GM12878 (cell line): ENCODE results near the gene HOXB1.

Experiments
- BCL11A ChIP-seq: IDR thresholded peaks from 2 replicates; pipeline ENCODE4 v1.6.1; 2011; ENCODE audit warnings: low read depth, low read length
- POLR2A ChIP-seq: IDR thresholded peaks from 2 replicates; pipeline ENCODE4 v1.6.1; 2011; ENCODE audit warnings: low read depth, mild to moderate bottlenecking, low read length
- POLR2AphosphoS5 ChIP-seq: IDR thresholded peaks from 2 replicates; pipeline ENCODE4 v1.6.1; 2011; ENCODE audit warnings: mild to moderate bottlenecking, low read length, inconsistent platforms
- TF ChIP-seq, protein P1 (sequence below): IDR thresholded peaks from 2 replicates; pipeline ENCODE4 v1.6.1; 2012; ENCODE audit warnings: improper control_type of control experiment, low read depth, low read length; ENCODE audit not compliant: insufficient replicate concordance

DNA sequence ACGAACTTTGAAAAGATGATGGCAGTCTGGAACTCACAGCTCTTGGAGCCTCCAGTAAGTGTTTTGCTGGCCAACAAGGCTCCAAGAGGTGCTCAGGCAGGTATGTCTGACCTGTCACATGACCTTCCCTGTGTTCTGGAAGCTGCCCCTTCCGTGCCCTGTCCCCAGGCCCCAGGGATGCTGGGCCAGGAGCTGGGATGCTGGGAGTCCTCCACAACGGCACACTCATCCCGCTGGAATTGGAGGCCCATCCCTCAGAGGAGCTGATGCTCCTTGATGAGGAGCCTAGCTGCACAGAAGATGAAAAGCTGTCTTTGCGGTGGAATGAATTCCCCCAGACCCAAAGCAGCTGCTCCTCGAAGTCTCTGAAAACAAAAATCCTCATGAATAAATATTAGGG is 47.8 kb downstream of the HOXB1 start:
- TF ChIP-seq, protein P1, sequence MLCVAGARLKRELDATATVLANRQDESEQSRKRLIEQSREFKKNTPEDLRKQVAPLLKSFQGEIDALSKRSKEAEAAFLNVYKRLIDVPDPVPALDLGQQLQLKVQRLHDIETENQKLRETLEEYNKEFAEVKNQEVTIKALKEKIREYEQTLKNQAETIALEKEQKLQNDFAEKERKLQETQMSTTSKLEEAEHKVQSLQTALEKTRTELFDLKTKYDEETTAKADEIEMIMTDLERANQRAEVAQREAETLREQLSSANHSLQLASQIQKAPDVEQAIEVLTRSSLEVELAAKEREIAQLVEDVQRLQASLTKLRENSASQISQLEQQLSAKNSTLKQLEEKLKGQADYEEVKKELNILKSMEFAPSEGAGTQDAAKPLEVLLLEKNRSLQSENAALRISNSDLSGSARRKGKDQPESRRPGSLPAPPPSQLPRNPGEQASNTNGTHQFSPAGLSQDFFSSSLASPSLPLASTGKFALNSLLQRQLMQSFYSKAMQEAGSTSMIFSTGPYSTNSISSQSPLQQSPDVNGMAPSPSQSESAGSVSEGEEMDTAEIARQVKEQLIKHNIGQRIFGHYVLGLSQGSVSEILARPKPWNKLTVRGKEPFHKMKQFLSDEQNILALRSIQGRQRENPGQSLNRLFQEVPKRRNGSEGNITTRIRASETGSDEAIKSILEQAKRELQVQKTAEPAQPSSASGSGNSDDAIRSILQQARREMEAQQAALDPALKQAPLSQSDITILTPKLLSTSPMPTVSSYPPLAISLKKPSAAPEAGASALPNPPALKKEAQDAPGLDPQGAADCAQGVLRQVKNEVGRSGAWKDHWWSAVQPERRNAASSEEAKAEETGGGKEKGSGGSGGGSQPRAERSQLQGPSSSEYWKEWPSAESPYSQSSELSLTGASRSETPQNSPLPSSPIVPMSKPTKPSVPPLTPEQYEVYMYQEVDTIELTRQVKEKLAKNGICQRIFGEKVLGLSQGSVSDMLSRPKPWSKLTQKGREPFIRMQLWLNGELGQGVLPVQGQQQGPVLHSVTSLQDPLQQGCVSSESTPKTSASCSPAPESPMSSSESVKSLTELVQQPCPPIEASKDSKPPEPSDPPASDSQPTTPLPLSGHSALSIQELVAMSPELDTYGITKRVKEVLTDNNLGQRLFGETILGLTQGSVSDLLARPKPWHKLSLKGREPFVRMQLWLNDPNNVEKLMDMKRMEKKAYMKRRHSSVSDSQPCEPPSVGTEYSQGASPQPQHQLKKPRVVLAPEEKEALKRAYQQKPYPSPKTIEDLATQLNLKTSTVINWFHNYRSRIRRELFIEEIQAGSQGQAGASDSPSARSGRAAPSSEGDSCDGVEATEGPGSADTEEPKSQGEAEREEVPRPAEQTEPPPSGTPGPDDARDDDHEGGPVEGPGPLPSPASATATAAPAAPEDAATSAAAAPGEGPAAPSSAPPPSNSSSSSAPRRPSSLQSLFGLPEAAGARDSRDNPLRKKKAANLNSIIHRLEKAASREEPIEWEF = no peak
- TF ChIP-seq BCL11A (no peak), POLR2A (no peak), POLR2AphosphoS5 (no peak)
